Common myeloid progenitor, CD34-positive (primary cell): Measurements from ENCODE around the gene ZNF628.

ENCODE experiments used
- CTCF ChIA-PET: fragments of 350-600 bp; sonication (Branson Sonifier 250); formaldehyde crosslinking; loops from one replicate; lab custom pipeline; 2021; ENCODE audit warnings: antibody characterized with exemption; lab: Charles Lee
- POLR2A ChIA-PET: fragments of 350-600 bp; sonication (Branson Sonifier 250); formaldehyde crosslinking; loops from one replicate; lab custom pipeline; 2021; ENCODE audit warnings: antibody characterized with exemption; lab: Charles Lee
- DNase-seq, 3 donors: peaks; one replicate each; pipeline versions ENCODE4 v3.0.0 to v3.0.0-alpha.2; 2013
- H3K27ac ChIP-seq, 2 experiments: 1 replicate in 1 of 2; 2 replicates in 1 of 2; pipeline ENCODE4 v1.7.0; 2013; ENCODE audit warnings: inconsistent platforms in 2 of 2, low read length in 2 of 2, mild to moderate bottlenecking in 2 of 2, low read depth in 1 of 2, moderate library complexity in 1 of 2; ENCODE audit not compliant: severe bottlenecking in 2 of 2, insufficient read depth in 1 of 2, poor library complexity in 1 of 2
- H3K27me3 ChIP-seq, 5 experiments: replicated peaks in 2 of 5; 1 replicate in 3 of 5; 2 replicates in 2 of 5; pipeline versions ENCODE4 v1.6.1 to v1.7.0; 2013; ENCODE audit warnings: low read length in 4 of 5, mild to moderate bottlenecking in 2 of 5, moderate library complexity in 2 of 5, inconsistent platforms in 1 of 5; ENCODE audit not compliant: insufficient read depth in 5 of 5, control insufficient read depth in 4 of 5
- H3K36me3 ChIP-seq, 4 experiments: 1 replicate in 2 of 4; 2 replicates in 2 of 4; pipeline versions ENCODE4 v1.6.1 to v1.7.0; 2013; ENCODE audit warnings: low read length in 3 of 4, control low read depth in 1 of 4, mild to moderate bottlenecking in 1 of 4; ENCODE audit not compliant: control insufficient read depth in 4 of 4, insufficient read depth in 4 of 4
- H3K4me1 ChIP-seq, 4 experiments: 1 replicate in 3 of 4; 2 replicates in 1 of 4; pipeline versions ENCODE4 v1.6.1 to v1.7.1; 2013; ENCODE audit warnings: low read length in 3 of 4, mild to moderate bottlenecking in 3 of 4, control low read depth in 1 of 4, inconsistent platforms in 1 of 4, moderate library complexity in 1 of 4; ENCODE audit not compliant: control insufficient read depth in 4 of 4, insufficient read depth in 4 of 4; ENCODE audit errors: control extremely low read depth in 1 of 4
- H3K4me3 ChIP-seq, 7 experiments: 1 replicate in 4 of 7; 2 replicates in 3 of 7; pipeline versions ENCODE4 v1.5.1 to v1.7.0; 2013; ENCODE audit warnings: mild to moderate bottlenecking in 7 of 7, low read length in 6 of 7, moderate library complexity in 6 of 7, inconsistent platforms in 2 of 7, low read depth in 2 of 7, control low read depth in 1 of 7; ENCODE audit not compliant: insufficient read depth in 4 of 7, control insufficient read depth in 1 of 7; ENCODE audit errors: extremely low read depth in 1 of 7
- H3K9me3 ChIP-seq, 5 experiments: 1 replicate in 4 of 5; 2 replicates in 1 of 5; pipeline versions ENCODE4 v1.6.1 to v1.7.1; 2013; ENCODE audit warnings: low read length in 4 of 5, mild to moderate bottlenecking in 2 of 5, inconsistent platforms in 1 of 5, low read depth in 1 of 5, moderate library complexity in 1 of 5; ENCODE audit not compliant: control insufficient read depth in 4 of 5, insufficient read depth in 2 of 5; ENCODE audit errors: control extremely low read depth in 1 of 5
- WGBS: methylation state at CpG from one replicate; pipeline ENCODE4 v1.1.5; 2013; ENCODE audit not compliant: insufficient coverage; 5-methylcytosine and 5-hydroxymethylcytosine counted together

Gene ZNF628

GRCh38 chr19:55479451-55480230 is 3.2 kb downstream of the ZNF628 start:
- no peaks in the 10 kb centered on the region for H3K27me3 ChIP-seq
- WGBS = 89% methylated on average over 14 of the region's 15 CpGs
- no peak for DNase-seq
- ChIA-PET CTCF (interaction anchor here (1.6 kb wide), 1 partner anchor 10 kb away, joined by 4 read pairs; no protein-coding TSS in a partner anchor), POLR2A (no interaction called here)
- peaks cover 2 to 24% (median 19%) of the 10 kb centered on the region in 4 experiments for H3K4me1 ChIP-seq
- H3K27ac ChIP-seq = no peak overlapping the region
- H3K9me3 ChIP-seq = no peaks in the 10 kb centered on the region
- H3K36me3 ChIP-seq = peaks cover 0 to 21% (median 9%) of the 10 kb centered on the region in 4 experiments
- no peak overlapping the region for H3K4me3 ChIP-seq

GRCh38 chr19:55481148-55481793 is 4.9 kb downstream of the ZNF628 start:
- H3K4me1 ChIP-seq = peaks cover 2 to 30% (median 23%) of the 10 kb centered on the region in 4 experiments
- H3K36me3 ChIP-seq = peaks cover 0 to 21% (median 9%) of the 10 kb centered on the region in 4 experiments
- no peaks in the 10 kb centered on the region for H3K9me3 ChIP-seq
- H3K27me3 ChIP-seq = no peaks in the 10 kb centered on the region
- 97% methylated on average over 43 of the region's 52 CpGs for WGBS
- no peak for DNase-seq
- ChIA-PET POLR2A (no interaction called here), CTCF (interaction anchor here (0.6 kb wide), 1 partner anchor 76 kb away, joined by 3 read pairs; no protein-coding TSS in a partner anchor)
- H3K4me3 ChIP-seq = no peak overlapping the region
- no peak overlapping the region for H3K27ac ChIP-seq

DNA sequence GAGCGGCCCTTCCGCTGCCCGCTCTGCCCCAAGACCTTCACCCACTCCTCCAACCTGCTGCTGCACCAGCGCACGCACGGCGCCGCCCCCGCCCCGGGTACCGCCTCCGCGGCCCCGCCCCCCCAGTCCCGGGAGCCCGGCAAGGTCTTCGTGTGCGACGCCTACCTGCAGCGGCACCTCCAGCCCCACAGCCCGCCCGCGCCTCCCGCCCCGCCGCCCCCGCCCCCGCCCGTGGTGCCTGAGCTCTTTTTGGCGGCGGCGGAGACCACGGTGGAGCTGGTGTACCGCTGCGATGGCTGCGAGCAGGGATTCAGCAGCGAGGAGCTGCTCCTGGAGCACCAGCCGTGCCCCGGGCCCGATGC is 5.4 kb downstream of the ZNF628 start:
- Histone ChIP-seq H3K4me3 (no peak overlapping the region), H3K9me3 (no peaks in the 10 kb centered on the region), H3K27ac (no peak overlapping the region), H3K4me1 (peaks cover 2 to 35% (median 23%) of the 10 kb centered on the region in 4 experiments), H3K36me3 (peaks cover 0 to 21% (median 9%) of the 10 kb centered on the region in 4 experiments), H3K27me3 (no peaks in the 10 kb centered on the region)
- 96% methylated on average over 14 of the region's 40 CpGs for WGBS
- ChIA-PET CTCF (interaction anchor here (0.6 kb wide), 1 partner anchor 76 kb away, joined by 3 read pairs; no protein-coding TSS in a partner anchor), POLR2A (no interaction called here)
- no peak for DNase-seq

GRCh38 chr19:55482156-55482961 is 5.9 kb downstream of the ZNF628 start:
- no peak overlapping the region for H3K27ac ChIP-seq
- H3K4me1 ChIP-seq = peaks cover 2 to 37% (median 26%) of the 10 kb centered on the region in 4 experiments
- WGBS = 98% methylated on average over 78 of the region's 83 CpGs
- H3K36me3 ChIP-seq = peaks cover 0 to 21% (median 9%) of the 10 kb centered on the region in 4 experiments
- no peaks in the 10 kb centered on the region for H3K27me3 ChIP-seq
- no peak for DNase-seq
- no peak overlapping the region for H3K4me3 ChIP-seq
- POLR2A ChIA-PET = no interaction called here
- no peaks in the 10 kb centered on the region for H3K9me3 ChIP-seq
- CTCF ChIA-PET = interaction anchor here (0.6 to 2.7 kb wide), 2 partner anchors 15 to 77 kb away, joined by 3 to 12 read pairs; no protein-coding TSS in a partner anchor

GRCh38 chr19:55482967-55483705 is 6.7 kb downstream of the ZNF628 start:
- 94% methylated on average over 45 of the region's 47 CpGs for WGBS
- POLR2A ChIA-PET = no interaction called here
- DNase-seq = no peak
- CTCF ChIA-PET = interaction anchor here (1.0 to 2.7 kb wide), 2 partner anchors 14 to 16 kb away, joined by 3 to 12 read pairs; no protein-coding TSS in a partner anchor
- Histone ChIP-seq H3K4me3 (no peak overlapping the region), H3K4me1 (peaks cover 0 to 36% (median 26%) of the 10 kb centered on the region in 4 experiments), H3K27me3 (no peaks in the 10 kb centered on the region), H3K27ac (no peak overlapping the region), H3K9me3 (no peaks in the 10 kb centered on the region), H3K36me3 (peaks cover 0 to 21% (median 9%) of the 10 kb centered on the region in 4 experiments)
